ENCODE data around the gene TTC22. TPM values are rescaled to one million over a fixed set of nuclear protein-coding genes. Genes with fewer than 3 reads are reported as not detected.

The TTC22 gene
- total RNA-seq, 2 donors from 2014 or later: 12.2 to 15.6 TPM

- intact Hi-C loops (cut with DNase I): no loop called here
- Histone ChIP-seq H3K4me3 (no peak overlapping the region), H3K27ac (no peak overlapping the region), H3K36me3 (replicated peaks in 1 of 2; ENCODE audit: insufficient read depth in 1 of 2, low read depth in 2 of 2) (peaks cover 0 to 7% of the 10 kb centered on the region in 2 donors), H3K4me1 (no peaks in the 10 kb centered on the region), H3K27me3 (no peaks in the 10 kb centered on the region), H3K9me3 (no peaks in the 10 kb centered on the region)
- DNase-seq (no peak), ATAC-seq (no peak)
- 94 to 98% methylated on average over 14 to 22 of the region's 22 CpGs for WGBS, 2 donors
- TF ChIP-seq, protein P1, sequence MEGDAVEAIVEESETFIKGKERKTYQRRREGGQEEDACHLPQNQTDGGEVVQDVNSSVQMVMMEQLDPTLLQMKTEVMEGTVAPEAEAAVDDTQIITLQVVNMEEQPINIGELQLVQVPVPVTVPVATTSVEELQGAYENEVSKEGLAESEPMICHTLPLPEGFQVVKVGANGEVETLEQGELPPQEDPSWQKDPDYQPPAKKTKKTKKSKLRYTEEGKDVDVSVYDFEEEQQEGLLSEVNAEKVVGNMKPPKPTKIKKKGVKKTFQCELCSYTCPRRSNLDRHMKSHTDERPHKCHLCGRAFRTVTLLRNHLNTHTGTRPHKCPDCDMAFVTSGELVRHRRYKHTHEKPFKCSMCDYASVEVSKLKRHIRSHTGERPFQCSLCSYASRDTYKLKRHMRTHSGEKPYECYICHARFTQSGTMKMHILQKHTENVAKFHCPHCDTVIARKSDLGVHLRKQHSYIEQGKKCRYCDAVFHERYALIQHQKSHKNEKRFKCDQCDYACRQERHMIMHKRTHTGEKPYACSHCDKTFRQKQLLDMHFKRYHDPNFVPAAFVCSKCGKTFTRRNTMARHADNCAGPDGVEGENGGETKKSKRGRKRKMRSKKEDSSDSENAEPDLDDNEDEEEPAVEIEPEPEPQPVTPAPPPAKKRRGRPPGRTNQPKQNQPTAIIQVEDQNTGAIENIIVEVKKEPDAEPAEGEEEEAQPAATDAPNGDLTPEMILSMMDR (IDR thresholded peaks at IDR 0.05): no peak
- no peak for TF ChIP-seq POLR2A (IDR thresholded peaks at IDR 0.05)
These were observed 47.1 kb downstream of the TTC22 start for GRCh38 chr1:54754045-54754444.

- no peaks in the 10 kb centered on the region for H3K4me1 ChIP-seq
- no peak overlapping the region for H3K27ac ChIP-seq
- ATAC-seq (no peak), DNase-seq (no peak)
- no peak for TF ChIP-seq POLR2A (IDR thresholded peaks at IDR 0.05)
- TF ChIP-seq, protein P1 (IDR thresholded peaks at IDR 0.05): no peak
- H3K36me3 ChIP-seq (replicated peaks in 1 of 2; ENCODE audit: insufficient read depth in 1 of 2, low read depth in 2 of 2): no peaks in the 10 kb centered on the region
- intact Hi-C loops (cut with DNase I): no loop called here
- H3K27me3 ChIP-seq: no peaks in the 10 kb centered on the region
- no peak overlapping the region for H3K4me3 ChIP-seq
- 57 to 65% methylated on average over 4 of the region's 4 CpGs for WGBS, 2 donors
- no peaks in the 10 kb centered on the region for H3K9me3 ChIP-seq
These were observed 49.7 kb downstream of the TTC22 start for GRCh38 chr1:54751426-54751825.

- ATAC-seq: no peak
- no peak for DNase-seq
- intact Hi-C loops (cut with DNase I): no loop called here
- Histone ChIP-seq H3K4me1 (no peaks in the 10 kb centered on the region), H3K9me3 (no peaks in the 10 kb centered on the region), H3K4me3 (no peak overlapping the region), H3K27me3 (no peaks in the 10 kb centered on the region), H3K36me3 (replicated peaks in 1 of 2; ENCODE audit: insufficient read depth in 1 of 2, low read depth in 2 of 2) (no peaks in the 10 kb centered on the region), H3K27ac (no peak overlapping the region)
- TF ChIP-seq POLR2A (IDR thresholded peaks at IDR 0.05): no peak
- TF ChIP-seq, protein P1 (IDR thresholded peaks at IDR 0.05): no peak
- WGBS, 2 donors: 72 to 75% methylated on average over 4 to 6 of the region's 6 CpGs
These were observed 50.5 kb downstream of the TTC22 start for GRCh38 chr1:54750596-54750995.

- H3K27ac ChIP-seq: no peak overlapping the region
- 70 to 81% methylated on average over 3 to 14 of the region's 14 CpGs for WGBS, 2 donors
- H3K27me3 ChIP-seq: no peaks in the 10 kb centered on the region
- TF ChIP-seq, protein P1 (IDR thresholded peaks at IDR 0.05): no peak
- TF ChIP-seq POLR2A (IDR thresholded peaks at IDR 0.05): no peak
- H3K9me3 ChIP-seq: no peaks in the 10 kb centered on the region
- DNase-seq: no peak
- ATAC-seq: no peak
- no peak overlapping the region for H3K4me3 ChIP-seq
- no peaks in the 10 kb centered on the region for H3K4me1 ChIP-seq
- no peaks in the 10 kb centered on the region for H3K36me3 ChIP-seq (replicated peaks in 1 of 2; ENCODE audit: insufficient read depth in 1 of 2, low read depth in 2 of 2)
- intact Hi-C loops (cut with DNase I): no loop called here
These were observed 52.9 kb downstream of the TTC22 start for GRCh38 chr1:54748094-54748835.

DNA sequence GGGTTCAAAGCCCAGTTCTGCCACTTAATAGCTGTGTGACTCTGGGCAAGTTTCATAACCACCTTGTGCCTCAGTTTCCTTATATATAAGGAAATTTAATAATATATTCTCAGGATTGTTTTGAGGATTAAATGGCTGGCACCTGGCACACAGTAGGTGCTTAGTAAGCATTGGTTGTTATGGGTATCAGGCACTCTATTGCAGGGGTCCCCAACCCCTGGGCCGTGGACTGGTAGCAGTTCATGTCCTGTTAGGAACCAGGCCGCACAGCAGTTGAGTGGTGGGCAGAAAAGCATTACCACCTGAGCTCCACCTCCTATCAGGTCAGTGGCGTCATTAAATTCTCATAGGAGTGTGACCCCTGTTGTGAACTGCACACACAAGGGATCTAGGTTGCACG lies 55.3 kb downstream of the TTC22 start:
- ATAC-seq (no peak), DNase-seq (no peak)
- H3K27ac ChIP-seq: no peak overlapping the region
- intact Hi-C loops (cut with DNase I): no loop called here
- H3K4me1 ChIP-seq: no peaks in the 10 kb centered on the region
- peaks cover 0 to 2% of the 10 kb centered on the region in 2 donors for H3K36me3 ChIP-seq (replicated peaks in 1 of 2; ENCODE audit: insufficient read depth in 1 of 2, low read depth in 2 of 2)
- no peak overlapping the region for H3K4me3 ChIP-seq
- TF ChIP-seq POLR2A (IDR thresholded peaks at IDR 0.05): no peak
- TF ChIP-seq, protein P1 (IDR thresholded peaks at IDR 0.05): no peak
- H3K27me3 ChIP-seq: no peaks in the 10 kb centered on the region
- WGBS, 2 donors: 95 to 97% methylated on average over 3 to 4 of the region's 4 CpGs
- no peaks in the 10 kb centered on the region for H3K9me3 ChIP-seq
